ENCODE results near the gene XYLT1. TPM values are rescaled to one million over a fixed set of nuclear protein-coding genes. Genes with fewer than 3 reads are reported as not detected.

The XYLT1 gene
- polyA plus RNA-seq, 1 donor from 2014 or later: 3.3 TPM

- H3K79me2 ChIP-seq (replicated peaks; ENCODE audit: insufficient read depth, low read length): peaks cover 3% of the 10 kb centered on the region
- H3K36me3 ChIP-seq (ENCODE audit: insufficient read depth, low read length): no peaks in the 10 kb centered on the region
- H3K27me3 ChIP-seq (ENCODE audit: insufficient read depth, low read depth, low read length): no peaks in the 10 kb centered on the region
- H3K4me3 ChIP-seq (ENCODE audit: low read length): no peak overlapping the region
- no peaks in the 10 kb centered on the region for H4K20me1 ChIP-seq (ENCODE audit: insufficient read depth)
- no peak overlapping the region for H3K4me2 ChIP-seq (ENCODE audit: low read length)
- TF ChIP-seq EZH2 (IDR thresholded peaks at IDR 0.05; ENCODE audit: borderline replicate concordance, insufficient read depth, low read length, poor library complexity, severe bottlenecking) (no peak), MXI1 (conservative IDR thresholded peaks at IDR 0.05; ENCODE audit: poor library complexity, severe bottlenecking) (no peak), REST (IDR thresholded peaks at IDR 0.05; ENCODE audit: borderline replicate concordance) (no peak), TAF1 (IDR thresholded peaks at IDR 0.05; ENCODE audit: low read depth) (no peak), RAD21 (conservative IDR thresholded peaks at IDR 0.05) (no peak)
- H3F3A ChIP-seq (ENCODE audit: insufficient read depth, low read length, poor library complexity, severe bottlenecking): no peaks in the 10 kb centered on the region
- H3K9me3 ChIP-seq (ENCODE audit: low read length): no peaks in the 10 kb centered on the region
- H2AFZ ChIP-seq (ENCODE audit: low read depth, low read length): no peak overlapping the region
- no peaks in the 10 kb centered on the region for H3K9me2 ChIP-seq (ENCODE audit: insufficient read depth, low read length)
- H3K27ac ChIP-seq (ENCODE audit: low read length): no peak overlapping the region
- no peak overlapping the region for H3K9ac ChIP-seq (ENCODE audit: low read length)
Measured at GRCh38 chr16:17276610-17277009, 194.2 kb downstream of the XYLT1 start.

GRCh38 chr16:17276010-17276530, 194.7 kb downstream of the XYLT1 start:
- no peak overlapping the region for H3K4me2 ChIP-seq (ENCODE audit: low read length)
- H3K79me2 ChIP-seq (replicated peaks; ENCODE audit: insufficient read depth, low read length): peaks cover 3% of the 10 kb centered on the region
- TF ChIP-seq POLR2AphosphoS5 (IDR thresholded peaks at IDR 0.05): no peak
- no peak for TF ChIP-seq SMC3 (conservative IDR thresholded peaks at IDR 0.05; ENCODE audit: poor library complexity)
- no peak for TF ChIP-seq TAF1 (IDR thresholded peaks at IDR 0.05; ENCODE audit: low read depth)
- TF ChIP-seq EP300 (conservative IDR thresholded peaks at IDR 0.05; ENCODE audit: poor library complexity, severe bottlenecking): no peak
- H3K27me3 ChIP-seq (ENCODE audit: insufficient read depth, low read depth, low read length): no peaks in the 10 kb centered on the region
- H3K4me3 ChIP-seq (ENCODE audit: low read length): no peak overlapping the region
- no peaks in the 10 kb centered on the region for H3K36me3 ChIP-seq (ENCODE audit: insufficient read depth, low read length)
- H3K9ac ChIP-seq (ENCODE audit: low read length): no peak overlapping the region
- H3K9me3 ChIP-seq (ENCODE audit: low read length): no peaks in the 10 kb centered on the region
- no peaks in the 10 kb centered on the region for H3K9me2 ChIP-seq (ENCODE audit: insufficient read depth, low read length)
- no peaks in the 10 kb centered on the region for H3F3A ChIP-seq (ENCODE audit: insufficient read depth, low read length, poor library complexity, severe bottlenecking)
- H3K27ac ChIP-seq (ENCODE audit: low read length): no peak overlapping the region
- H4K20me1 ChIP-seq (ENCODE audit: insufficient read depth): no peaks in the 10 kb centered on the region
- H2AFZ ChIP-seq (ENCODE audit: low read depth, low read length): no peak overlapping the region

- H3K4me2 ChIP-seq (ENCODE audit: low read length): no peak overlapping the region
- H3K4me3 ChIP-seq (ENCODE audit: low read length): no peak overlapping the region
- H3F3A ChIP-seq (ENCODE audit: insufficient read depth, low read length, poor library complexity, severe bottlenecking): no peaks in the 10 kb centered on the region
- H3K79me2 ChIP-seq (replicated peaks; ENCODE audit: insufficient read depth, low read length): peaks cover 3% of the 10 kb centered on the region
- no peaks in the 10 kb centered on the region for H4K20me1 ChIP-seq (ENCODE audit: insufficient read depth)
- H3K9me2 ChIP-seq (ENCODE audit: insufficient read depth, low read length): no peaks in the 10 kb centered on the region
- TF ChIP-seq RAD21 (conservative IDR thresholded peaks at IDR 0.05) (no peak), TAF1 (IDR thresholded peaks at IDR 0.05; ENCODE audit: low read depth) (no peak), EZH2 (IDR thresholded peaks at IDR 0.05; ENCODE audit: borderline replicate concordance, insufficient read depth, low read length, poor library complexity, severe bottlenecking) (no peak), SMC3 (conservative IDR thresholded peaks at IDR 0.05; ENCODE audit: poor library complexity) (no peak), CTCF (IDR thresholded peaks at IDR 0.05; ENCODE audit: poor library complexity, severe bottlenecking) (no peak), POLR2AphosphoS5 (IDR thresholded peaks at IDR 0.05) (no peak)
- H3K9ac ChIP-seq (ENCODE audit: low read length): no peak overlapping the region
- no peaks in the 10 kb centered on the region for H3K27me3 ChIP-seq (ENCODE audit: insufficient read depth, low read depth, low read length)
- H2AFZ ChIP-seq (ENCODE audit: low read depth, low read length): no peak overlapping the region
- H3K27ac ChIP-seq (ENCODE audit: low read length): no peak overlapping the region
- no peaks in the 10 kb centered on the region for H3K9me3 ChIP-seq (ENCODE audit: low read length)
- H3K36me3 ChIP-seq (ENCODE audit: insufficient read depth, low read length): no peaks in the 10 kb centered on the region
Measured at GRCh38 chr16:17275076-17276009, 195.4 kb downstream of the XYLT1 start.
